Measurements from ENCODE around the gene A3GALT2.

- no peak for TF ChIP-seq CTCF (IDR thresholded peaks at IDR 0.05)
- TF ChIP-seq POLR2A (IDR thresholded peaks at IDR 0.05): no peak
These were observed 11.5 kb upstream of the A3GALT2 start for GRCh38 chr1:33332357-33332789.

All from thyroid gland (tissue), 4 donors.